Activated CD4-positive, alpha-beta T cell treated with anti-CD3 and anti-CD28 coated beads, Interleukin-2, amount 50 U/mL, for 16 hours (primary cell): Measurements from ENCODE around the gene OR8G5.

Experiments used
- DNase-seq: peaks from one replicate; pipeline ENCODE4 v3.0.0-alpha.2; 2020

Gene OR8G5

DNA sequence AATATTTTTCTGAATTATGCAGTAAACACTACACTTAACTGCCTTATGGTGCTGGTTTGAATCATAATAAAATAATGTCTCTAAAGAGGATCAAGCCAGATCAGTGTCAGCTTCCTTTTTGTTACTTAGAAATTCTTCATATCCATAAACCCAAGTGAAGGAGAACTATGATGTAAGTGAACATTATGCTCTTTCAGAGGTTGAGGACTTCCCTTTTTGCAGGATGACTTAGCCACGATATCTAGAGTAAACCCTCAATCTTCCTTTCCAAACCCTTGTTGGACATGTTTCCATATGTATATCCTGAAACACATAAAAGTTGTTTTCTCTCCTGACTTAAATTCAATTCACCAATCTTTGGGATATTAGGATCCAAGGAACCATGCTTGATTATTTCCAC, 38.5 kb downstream of the OR8G5 start:
- DNase-seq = no peak

DNA sequence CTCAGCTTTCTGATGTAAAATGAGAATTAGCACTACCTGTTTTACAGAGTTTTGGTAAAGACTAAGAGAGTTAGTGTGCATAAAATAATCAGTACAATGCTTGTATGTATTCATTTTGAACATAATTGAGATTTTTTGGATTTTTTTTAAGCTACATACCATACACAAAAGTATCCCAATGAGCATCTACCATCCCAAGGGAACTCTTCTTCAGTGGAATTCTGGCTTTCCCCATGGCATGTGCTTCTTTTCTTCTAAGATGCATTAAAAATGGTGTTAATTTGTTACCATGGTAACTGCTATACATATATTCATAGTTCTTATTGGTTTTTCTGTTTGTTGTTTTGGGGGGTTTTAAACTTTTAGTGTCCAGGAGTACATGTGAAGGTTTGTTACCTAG, 39.8 kb downstream of the OR8G5 start:
- no peak for DNase-seq

DNA sequence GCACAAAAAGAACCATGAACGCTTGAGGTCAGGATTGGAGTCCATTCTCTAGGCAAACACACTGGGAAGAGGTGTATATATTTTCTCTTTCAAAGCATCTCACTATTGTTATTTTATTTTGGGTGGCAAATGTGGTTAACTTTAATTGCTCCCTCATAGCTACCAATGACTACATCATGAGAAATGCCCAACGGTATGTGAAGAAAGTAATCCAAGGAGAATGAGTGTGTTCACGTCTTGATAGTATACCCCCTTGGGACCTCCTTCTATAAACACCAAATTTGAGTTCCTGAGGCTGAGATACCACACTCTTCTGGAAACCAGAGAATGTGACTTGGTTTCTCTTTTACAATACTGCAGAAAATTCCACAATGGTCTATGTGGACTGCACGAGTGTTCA, 41.7 kb downstream of the OR8G5 start:
- DNase-seq = no peak

DNA sequence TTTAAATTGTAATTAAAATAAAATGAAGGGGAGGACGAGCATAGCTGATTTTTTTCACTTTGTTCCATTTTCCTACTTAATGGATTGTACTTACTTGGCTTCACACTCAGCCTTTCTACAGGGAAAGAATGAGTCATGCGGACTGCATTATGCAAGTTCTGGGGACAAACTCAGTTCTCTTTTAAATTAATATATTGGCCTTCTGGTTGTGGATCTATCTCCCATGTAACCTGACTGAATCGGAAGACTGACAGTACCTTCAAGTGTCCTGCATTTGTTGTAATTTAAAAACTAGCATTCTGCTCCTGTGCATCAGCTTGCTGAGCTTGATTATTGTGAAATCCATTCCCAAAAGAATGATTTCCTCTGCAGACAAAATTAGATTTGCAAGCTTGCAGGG, 45.4 kb downstream of the OR8G5 start:
- DNase-seq = no peak

DNA sequence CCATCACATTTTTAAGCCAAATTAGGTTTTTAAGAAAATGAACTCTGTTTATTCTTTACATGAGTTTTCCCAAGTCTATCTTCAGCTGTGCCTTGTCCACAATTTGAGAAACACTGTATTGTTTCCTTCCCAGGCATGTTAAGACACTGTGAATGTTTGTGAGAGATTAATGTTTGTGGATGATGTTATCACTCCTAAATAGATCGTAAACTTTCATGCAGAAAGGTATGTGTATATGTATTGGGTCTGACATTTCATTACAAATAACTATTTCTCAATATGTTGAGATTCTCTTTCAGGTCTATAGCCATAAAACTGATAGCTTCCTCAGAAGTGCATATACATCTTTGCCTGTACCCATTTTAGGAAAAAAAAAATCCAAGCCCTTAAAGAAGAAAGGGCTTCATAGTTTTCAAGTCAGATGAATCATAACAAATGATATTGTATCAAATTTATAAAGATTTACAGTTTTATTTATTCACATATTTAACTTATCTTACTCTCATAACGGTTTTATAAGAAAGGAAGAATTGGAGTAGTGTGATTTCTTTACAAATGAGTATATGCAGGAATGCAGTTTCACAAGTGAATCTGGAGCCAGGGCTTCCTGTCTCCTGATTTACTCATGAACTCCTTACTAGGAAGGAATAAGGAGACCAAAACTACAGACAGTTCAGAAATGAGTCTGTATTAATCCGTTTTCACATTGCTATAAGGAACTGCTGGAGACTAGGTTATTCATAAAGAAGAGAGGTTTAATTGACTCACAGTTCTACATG, 46.4 kb downstream of the OR8G5 start:
- no peak for DNase-seq

DNA sequence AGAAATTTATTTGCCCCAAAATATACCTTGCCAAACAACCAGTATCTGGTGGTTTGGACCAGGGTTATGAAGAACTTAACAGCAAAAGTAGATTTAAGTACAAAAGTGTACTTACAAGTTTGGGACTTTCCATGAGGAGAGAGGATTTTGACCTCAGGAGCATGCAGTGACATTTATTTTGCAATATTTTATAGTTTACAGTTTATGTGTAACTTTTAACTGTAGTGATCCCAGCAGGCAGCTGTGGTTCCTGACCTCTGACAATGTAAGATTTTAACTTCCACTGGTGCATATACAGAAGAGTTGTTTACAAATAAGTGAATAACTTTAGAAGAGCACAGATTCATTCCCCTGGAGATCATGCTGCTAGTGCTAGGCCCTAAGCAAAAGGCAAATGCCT, 50.9 kb downstream of the OR8G5 start:
- DNase-seq = no peak

DNA sequence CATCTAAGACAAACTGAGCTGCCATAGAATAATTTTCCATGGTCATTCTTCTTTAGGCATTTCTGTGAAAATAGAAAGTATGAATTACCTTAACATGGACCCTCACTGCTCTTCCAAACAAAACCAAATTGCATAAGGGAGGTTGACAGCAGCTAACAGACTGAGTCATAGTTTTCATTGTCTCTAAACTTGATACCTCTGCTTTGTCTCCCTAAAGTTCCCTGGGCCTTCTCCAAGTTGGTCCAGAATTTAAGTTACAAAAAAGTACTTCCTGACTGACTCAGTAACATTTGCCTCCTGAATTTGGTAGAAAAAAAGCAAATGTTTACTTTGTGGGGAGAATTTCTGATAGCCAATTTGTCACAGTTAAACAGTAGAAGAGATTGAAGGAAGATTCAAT, 54.5 kb downstream of the OR8G5 start:
- DNase-seq = no peak

DNA sequence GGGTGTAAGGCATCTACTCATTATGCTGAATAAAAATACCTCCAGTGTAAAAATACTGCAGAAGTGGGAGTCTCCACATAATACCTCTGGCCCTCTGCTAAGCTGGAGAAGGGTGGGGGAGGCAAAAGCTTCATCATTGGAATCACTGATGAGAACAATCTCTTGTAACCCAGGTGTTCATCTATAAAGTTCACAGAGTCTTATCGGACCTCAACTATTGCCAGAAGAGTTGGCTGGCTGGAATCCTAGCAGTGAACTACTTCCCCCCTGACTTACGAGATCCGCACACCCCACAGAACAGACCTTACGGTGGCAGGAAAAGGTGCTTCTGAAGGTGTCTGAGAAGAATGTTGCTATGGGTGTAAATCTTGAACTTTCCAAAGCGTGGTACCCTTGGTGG, 55.1 kb downstream of the OR8G5 start:
- DNase-seq = no peak

DNA sequence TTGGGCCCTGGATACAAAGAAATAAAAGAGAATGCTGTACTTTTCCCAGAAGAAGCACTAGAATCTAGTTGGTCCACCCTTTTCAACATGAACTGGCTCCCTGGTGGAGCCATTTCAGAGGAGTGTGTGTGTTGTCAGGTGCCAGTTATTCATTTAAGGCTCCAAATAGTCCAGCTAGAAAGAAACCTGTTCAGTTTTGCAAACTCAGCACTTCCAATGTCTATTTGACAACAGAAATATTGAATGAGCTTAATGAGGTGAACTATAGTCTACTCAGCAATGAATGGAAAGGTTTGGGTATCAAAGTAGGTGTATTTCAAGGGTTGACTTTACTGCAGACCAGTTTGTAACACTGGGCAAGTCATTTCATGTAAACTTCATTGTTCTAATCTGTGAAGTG, 55.5 kb downstream of the OR8G5 start:
- DNase-seq = no peak

DNA sequence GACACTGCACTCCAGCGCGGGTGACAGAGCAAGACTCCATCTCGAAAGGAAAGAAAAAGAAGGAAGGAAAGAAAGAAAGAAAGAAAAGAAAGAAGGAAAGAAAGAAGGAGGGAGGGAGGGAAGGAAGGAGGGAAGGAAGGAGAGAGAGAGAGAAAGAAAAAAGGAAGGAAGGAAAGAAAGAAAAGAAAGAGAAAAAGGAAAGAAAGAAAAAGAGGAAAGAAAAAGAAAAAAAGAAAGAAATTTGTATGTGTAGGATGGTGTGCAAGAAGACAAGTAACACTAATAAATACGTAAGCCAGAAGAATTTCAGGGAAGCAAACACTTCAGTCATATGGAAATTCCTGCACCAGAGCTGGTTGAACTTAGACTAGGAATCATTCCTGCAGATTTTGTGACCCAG, 57.0 kb downstream of the OR8G5 start:
- no peak for DNase-seq

DNA sequence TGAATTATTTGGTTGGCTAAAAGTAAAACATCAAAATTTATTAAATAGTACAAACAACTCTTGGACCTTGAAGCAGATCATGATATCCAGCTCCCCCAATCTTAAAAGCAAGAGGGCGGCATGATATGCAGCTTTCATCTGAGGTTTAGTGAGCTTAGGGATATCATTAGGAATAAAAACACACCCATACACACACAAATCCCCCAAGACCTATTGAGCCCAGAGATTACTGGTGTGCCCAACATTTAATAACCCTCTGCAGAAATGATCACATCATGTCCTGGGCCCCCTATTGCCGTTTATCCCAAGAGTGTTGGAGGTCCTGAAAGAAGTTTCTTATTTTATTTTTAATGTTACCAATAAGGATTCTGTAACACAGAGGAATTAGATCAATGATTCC, 57.7 kb downstream of the OR8G5 start, which contains the start of gene OR8D1:
TSS of gene OR8D1 (minus strand) at position 101 of the 400 bp plus-strand sequence. CDS start 3,183 bp downstream, outside the sequence.
- no peak for DNase-seq

DNA sequence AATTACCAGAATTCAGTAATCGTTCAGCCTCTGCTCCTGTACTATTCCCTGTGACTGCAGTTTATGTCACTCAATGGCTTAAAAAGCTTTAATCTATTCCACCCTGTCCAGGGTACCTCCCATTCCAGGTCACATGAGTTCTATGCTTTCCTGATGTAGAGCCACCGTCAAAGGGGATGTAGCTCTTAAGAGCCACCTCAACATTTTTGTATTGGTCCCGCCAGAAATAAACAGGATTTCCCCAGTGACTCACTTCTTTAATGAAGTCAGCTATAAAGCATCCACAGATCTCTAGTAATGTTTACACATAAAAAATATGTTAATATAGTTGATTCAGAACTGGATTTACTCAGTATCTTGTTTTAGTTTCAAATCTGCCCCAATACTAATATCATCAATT, 58.9 kb downstream of the OR8G5 start:
- no peak for DNase-seq
